ENCODE data around the gene GUCD1.

The GUCD1 gene

GRCh38 chr22:24510637-24511625, 44.0 kb downstream of the GUCD1 start:
- H3K79me2 ChIP-seq (ENCODE audit: control insufficient read depth, insufficient read depth, low read length, unreplicated experiment), result no peaks in the 10 kb centered on the region
- peaks cover 20% of the 10 kb centered on the region for H3K4me1 ChIP-seq (ENCODE audit: control insufficient read depth, insufficient read depth, low read length, unreplicated experiment)
- no peak overlapping the region for H3K4me3 ChIP-seq (ENCODE audit: low read depth, low read length)
- no peak overlapping the region for H3K27ac ChIP-seq (ENCODE audit: low read depth, low read length)
- no peak overlapping the region for H2AFZ ChIP-seq (ENCODE audit: low read length, unreplicated experiment)
- no peaks in the 10 kb centered on the region for H3K36me3 ChIP-seq (ENCODE audit: insufficient read depth, low read length)
- H3K27me3 ChIP-seq (ENCODE audit: insufficient read depth, low read length), result no peaks in the 10 kb centered on the region

GRCh38 chr22:24507716-24508115, 47.2 kb downstream of the GUCD1 start:
- Histone ChIP-seq H3K79me2 (ENCODE audit: control insufficient read depth, insufficient read depth, low read length, unreplicated experiment) (no peaks in the 10 kb centered on the region), H2AFZ (ENCODE audit: low read length, unreplicated experiment) (no peak overlapping the region), H3K27me3 (ENCODE audit: insufficient read depth, low read length) (no peaks in the 10 kb centered on the region), H3K4me3 (ENCODE audit: low read depth, low read length) (no peak overlapping the region), H3K27ac (ENCODE audit: low read depth, low read length) (no peak overlapping the region), H3K36me3 (ENCODE audit: insufficient read depth, low read length) (no peaks in the 10 kb centered on the region), H3K4me1 (ENCODE audit: control insufficient read depth, insufficient read depth, low read length, unreplicated experiment) (peaks cover 33% of the 10 kb centered on the region)

GRCh38 chr22:24506802-24507438, 48.0 kb downstream of the GUCD1 start:
- Histone ChIP-seq H2AFZ (ENCODE audit: low read length, unreplicated experiment) (no peak overlapping the region), H3K4me1 (ENCODE audit: control insufficient read depth, insufficient read depth, low read length, unreplicated experiment) (peaks cover 33% of the 10 kb centered on the region), H3K36me3 (ENCODE audit: insufficient read depth, low read length) (no peaks in the 10 kb centered on the region), H3K27ac (ENCODE audit: low read depth, low read length) (no peak overlapping the region), H3K79me2 (ENCODE audit: control insufficient read depth, insufficient read depth, low read length, unreplicated experiment) (no peaks in the 10 kb centered on the region), H3K27me3 (ENCODE audit: insufficient read depth, low read length) (no peaks in the 10 kb centered on the region), H3K4me3 (ENCODE audit: low read depth, low read length) (no peak overlapping the region)

GRCh38 chr22:24504956-24505736, 49.8 kb downstream of the GUCD1 start:
- H3K27ac ChIP-seq (ENCODE audit: low read depth, low read length), result no peak overlapping the region
- H3K4me1 ChIP-seq (ENCODE audit: control insufficient read depth, insufficient read depth, low read length, unreplicated experiment), result peaks cover 23% of the 10 kb centered on the region
- H3K4me3 ChIP-seq (ENCODE audit: low read depth, low read length), result no peak overlapping the region
- no peaks in the 10 kb centered on the region for H3K36me3 ChIP-seq (ENCODE audit: insufficient read depth, low read length)
- H3K27me3 ChIP-seq (ENCODE audit: insufficient read depth, low read length), result no peaks in the 10 kb centered on the region
- no peak overlapping the region for H2AFZ ChIP-seq (ENCODE audit: low read length, unreplicated experiment)
- no peaks in the 10 kb centered on the region for H3K79me2 ChIP-seq (ENCODE audit: control insufficient read depth, insufficient read depth, low read length, unreplicated experiment)

- peaks cover 23% of the 10 kb centered on the region for H3K4me1 ChIP-seq (ENCODE audit: control insufficient read depth, insufficient read depth, low read length, unreplicated experiment)
- no peak overlapping the region for H3K27ac ChIP-seq (ENCODE audit: low read depth, low read length)
- H3K36me3 ChIP-seq (ENCODE audit: insufficient read depth, low read length), result no peaks in the 10 kb centered on the region
Measured at GRCh38 chr22:24504540-24504939, 50.4 kb downstream of the GUCD1 start.

GRCh38 chr22:24503843-24504338, 51.0 kb downstream of the GUCD1 start:
- no peak overlapping the region for H3K4me3 ChIP-seq (ENCODE audit: low read depth, low read length)
- no peaks in the 10 kb centered on the region for H3K27me3 ChIP-seq (ENCODE audit: insufficient read depth, low read length)
- no peaks in the 10 kb centered on the region for H3K79me2 ChIP-seq (ENCODE audit: control insufficient read depth, insufficient read depth, low read length, unreplicated experiment)
- H3K36me3 ChIP-seq (ENCODE audit: insufficient read depth, low read length), result no peaks in the 10 kb centered on the region
- H2AFZ ChIP-seq (ENCODE audit: low read length, unreplicated experiment), result no peak overlapping the region
- H3K4me1 ChIP-seq (ENCODE audit: control insufficient read depth, insufficient read depth, low read length, unreplicated experiment), result peaks cover 23% of the 10 kb centered on the region
- H3K27ac ChIP-seq (ENCODE audit: low read depth, low read length), result no peak overlapping the region

More at GRCh38 chr22:24504540-24504939, 50.4 kb downstream of the GUCD1 start:
- Histone ChIP-seq H2AFZ (ENCODE audit: low read length, unreplicated experiment) (no peak overlapping the region), H3K4me3 (ENCODE audit: low read depth, low read length) (no peak overlapping the region), H3K79me2 (ENCODE audit: control insufficient read depth, insufficient read depth, low read length, unreplicated experiment) (no peaks in the 10 kb centered on the region), H3K27me3 (ENCODE audit: insufficient read depth, low read length) (no peaks in the 10 kb centered on the region)

GRCh38 chr22:24503137-24503842, 51.6 kb downstream of the GUCD1 start:
- H3K4me1 ChIP-seq (ENCODE audit: control insufficient read depth, insufficient read depth, low read length, unreplicated experiment), result peaks cover 23% of the 10 kb centered on the region
- no peaks in the 10 kb centered on the region for H3K79me2 ChIP-seq (ENCODE audit: control insufficient read depth, insufficient read depth, low read length, unreplicated experiment)
- H3K27ac ChIP-seq (ENCODE audit: low read depth, low read length), result no peak overlapping the region
- no peaks in the 10 kb centered on the region for H3K36me3 ChIP-seq (ENCODE audit: insufficient read depth, low read length)
- no peaks in the 10 kb centered on the region for H3K27me3 ChIP-seq (ENCODE audit: insufficient read depth, low read length)
- no peak overlapping the region for H2AFZ ChIP-seq (ENCODE audit: low read length, unreplicated experiment)
- H3K4me3 ChIP-seq (ENCODE audit: low read depth, low read length), result no peak overlapping the region

- Histone ChIP-seq H3K4me3 (ENCODE audit: low read depth, low read length) (no peak overlapping the region), H3K27me3 (ENCODE audit: insufficient read depth, low read length) (no peaks in the 10 kb centered on the region), H3K4me1 (ENCODE audit: control insufficient read depth, insufficient read depth, low read length, unreplicated experiment) (peaks cover 23% of the 10 kb centered on the region), H3K36me3 (ENCODE audit: insufficient read depth, low read length) (no peaks in the 10 kb centered on the region), H3K27ac (ENCODE audit: low read depth, low read length) (no peak overlapping the region), H2AFZ (ENCODE audit: low read length, unreplicated experiment) (no peak overlapping the region), H3K79me2 (ENCODE audit: control insufficient read depth, insufficient read depth, low read length, unreplicated experiment) (no peaks in the 10 kb centered on the region)
Measured at GRCh38 chr22:24502541-24502940, 52.4 kb downstream of the GUCD1 start.

- Histone ChIP-seq H3K27ac (ENCODE audit: low read depth, low read length) (no peak overlapping the region), H3K27me3 (ENCODE audit: insufficient read depth, low read length) (no peaks in the 10 kb centered on the region), H3K4me1 (ENCODE audit: control insufficient read depth, insufficient read depth, low read length, unreplicated experiment) (peaks cover 19% of the 10 kb centered on the region), H3K36me3 (ENCODE audit: insufficient read depth, low read length) (no peaks in the 10 kb centered on the region), H3K79me2 (ENCODE audit: control insufficient read depth, insufficient read depth, low read length, unreplicated experiment) (no peaks in the 10 kb centered on the region), H3K4me3 (ENCODE audit: low read depth, low read length) (no peak overlapping the region), H2AFZ (ENCODE audit: low read length, unreplicated experiment) (no peak overlapping the region)
Measured at GRCh38 chr22:24502034-24502433, 52.9 kb downstream of the GUCD1 start.
